NCI-H524 (cell line): ENCODE data around the gene NEIL1.
"Not testable (repeated sequence)": the region's sequence is repeated elsewhere in the genome, so short reads cannot be mapped to it uniquely, and the experiment has no call there.

ENCODE experiments used
- DNase-seq, 2 experiments: peaks; one replicate each; lab custom pipeline; 2025; lab: John Stamatoyannopoulos, UW

Gene NEIL1

DNA sequence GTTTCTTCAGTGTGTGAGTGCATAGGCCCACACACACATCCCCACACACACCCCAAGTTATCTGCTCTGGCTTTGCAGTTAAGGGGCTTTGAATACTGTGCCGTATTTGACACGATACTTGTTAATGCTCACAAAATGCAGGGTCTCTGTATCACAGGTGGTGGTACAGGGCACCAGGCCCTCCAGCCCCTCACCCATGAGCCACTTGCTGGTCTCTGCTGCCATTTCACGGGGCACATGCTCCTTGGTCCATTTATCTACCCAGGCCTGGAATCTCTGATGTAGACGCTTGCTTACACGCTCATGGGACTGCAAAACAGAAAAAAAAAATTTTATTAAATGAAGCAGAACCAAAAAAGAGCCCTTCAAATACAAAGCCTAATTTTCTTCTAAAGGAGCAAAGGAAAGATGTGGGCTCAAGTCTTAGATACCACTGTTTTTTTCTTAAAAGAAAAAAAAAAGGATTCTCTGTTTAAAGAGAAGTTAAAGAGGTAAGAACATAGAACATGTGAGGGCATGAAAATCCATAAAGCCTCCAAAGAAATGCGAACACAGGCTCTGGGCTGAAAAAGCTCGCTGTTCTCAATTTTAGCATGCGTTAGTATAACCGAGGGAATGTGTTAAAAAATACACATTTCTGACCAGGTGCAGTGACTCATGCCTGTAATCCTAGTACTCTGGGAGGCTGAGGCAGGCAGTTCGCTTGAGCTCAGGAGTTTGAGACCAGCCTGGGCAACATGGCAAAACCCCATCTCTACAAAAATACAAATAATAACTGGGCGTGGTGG is 25.3 kb downstream of the NEIL1 start:
- no peak for DNase-seq

DNA sequence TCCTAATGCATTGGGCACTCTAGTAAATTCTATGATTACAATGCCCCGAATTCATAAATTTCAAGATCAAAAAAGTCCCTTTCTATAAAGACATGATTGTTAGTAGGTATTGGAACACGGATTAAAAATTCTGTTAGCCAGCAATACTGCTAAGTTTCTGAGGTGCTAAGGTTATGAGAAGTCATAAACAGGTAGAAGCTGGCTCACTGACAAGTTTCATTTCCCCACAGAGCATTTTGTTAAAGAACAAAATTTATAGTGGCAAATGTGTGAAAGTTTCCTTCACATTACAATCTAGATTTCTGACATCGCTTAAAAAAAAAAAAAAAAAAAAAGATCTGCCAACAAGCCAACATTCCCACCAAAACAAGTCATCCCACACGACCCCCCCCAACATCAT is 33.9 kb downstream of the NEIL1 start:
- DNase-seq: no peak

DNA sequence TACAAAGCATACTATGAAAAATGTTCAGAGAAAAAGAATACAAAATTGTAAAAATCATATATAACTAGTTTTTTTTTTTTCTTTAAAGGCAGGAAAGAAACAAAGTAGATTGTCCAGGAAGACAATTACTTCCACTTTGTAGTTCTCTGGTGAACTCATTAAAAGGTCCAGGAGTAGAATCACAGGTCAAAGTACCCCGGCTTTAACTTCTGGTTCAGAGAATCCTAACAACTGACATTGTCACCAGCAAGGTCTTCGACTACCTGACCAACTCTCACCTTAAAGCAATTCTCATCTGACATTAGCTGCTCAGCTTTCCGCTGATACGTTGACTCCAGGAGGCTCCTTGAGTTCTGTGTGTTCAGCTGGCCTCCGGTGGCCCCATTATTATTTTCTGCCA is 37.1 kb downstream of the NEIL1 start:
- not testable (repeated sequence) for DNase-seq

DNA sequence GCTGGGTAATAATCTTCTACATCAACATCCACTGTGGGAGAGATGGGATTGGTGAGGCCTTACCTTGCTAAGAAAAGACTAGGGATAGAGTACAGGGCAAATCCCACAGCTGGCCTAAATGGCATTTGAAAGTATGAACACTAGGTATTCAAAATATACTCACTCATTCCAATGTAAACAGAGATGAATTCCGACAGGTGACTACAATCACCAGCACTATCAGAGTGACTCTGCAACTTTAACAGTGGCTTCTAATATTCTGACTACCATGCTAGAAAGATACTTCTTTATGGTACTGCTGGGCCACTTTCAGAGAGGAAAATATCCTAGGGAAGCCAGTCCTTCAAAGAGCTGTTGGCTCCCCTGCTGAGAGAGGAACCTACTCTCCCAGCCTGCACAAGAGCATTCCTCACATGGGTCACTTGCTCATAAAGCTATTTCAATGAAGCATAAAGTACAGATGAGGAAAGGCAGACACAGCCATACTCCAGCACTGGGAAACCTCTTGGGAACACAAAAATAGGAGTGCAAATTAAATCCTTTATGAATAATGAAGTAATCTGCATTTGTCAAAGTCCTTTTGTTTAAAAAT is 43.0 kb downstream of the NEIL1 start:
- no peak for DNase-seq

DNA sequence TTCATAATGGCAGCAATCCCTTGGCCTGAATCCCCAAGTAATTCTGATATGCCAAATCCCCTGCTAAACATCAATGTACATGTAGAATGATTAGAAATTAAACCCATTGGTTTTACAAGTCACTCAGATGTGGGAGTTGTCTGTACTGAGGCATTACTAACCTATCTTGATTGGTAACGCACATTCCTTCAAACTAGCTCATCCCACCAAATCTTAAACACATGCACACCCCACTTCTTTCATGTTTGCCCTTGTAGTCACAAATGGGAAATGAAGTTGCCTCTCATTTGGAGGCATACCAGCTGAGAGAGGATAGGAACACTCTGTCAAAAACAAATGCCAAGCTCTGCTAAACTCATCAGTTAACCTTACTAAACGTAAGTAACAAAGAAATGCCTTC is 50.7 kb downstream of the NEIL1 start:
- no peak for DNase-seq

DNA sequence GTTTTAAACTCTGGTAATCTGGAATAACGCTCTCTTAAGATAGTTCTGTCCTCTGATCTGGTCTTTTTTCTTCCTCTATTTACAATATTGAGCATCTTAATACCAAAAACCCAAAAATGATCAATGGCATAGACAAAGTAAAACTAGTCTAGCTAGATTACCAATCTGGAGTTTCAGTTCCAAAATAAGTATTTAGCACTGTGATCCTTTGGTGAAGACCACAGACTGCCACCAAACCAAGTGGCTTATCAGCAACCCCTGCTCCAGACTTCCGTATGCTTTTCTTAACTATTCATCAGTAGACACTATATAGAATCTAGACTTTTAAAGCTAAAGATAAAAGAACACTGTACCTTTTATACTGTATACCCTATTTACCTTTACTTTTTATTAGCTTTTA is 57.1 kb downstream of the NEIL1 start:
- DNase-seq: no peak
